SU-DHL-6 (cell line): ENCODE results near the gene ZPBP2.
"Not testable (repeated sequence)": the region's sequence is repeated elsewhere in the genome, so short reads cannot be mapped to it uniquely, and the experiment has no call there.

ENCODE experiments used
- H2AFZ ChIP-seq: fragments of 200-600 bp; sonication (generic); 2 replicates; pipeline ENCODE4 v1.6.1; 2014; ENCODE audit warnings: low read depth, mild to moderate bottlenecking, moderate library complexity, mixed read lengths, antibody characterized with exemption, low read length; ENCODE audit not compliant: severe bottlenecking
- H3F3A ChIP-seq: fragments of 200-600 bp; shearing (Covaris generic); 2 replicates; pipeline ENCODE4 v1.6.0; 2016; ENCODE audit warnings: antibody characterized with exemption, mild to moderate bottlenecking; ENCODE audit not compliant: insufficient read depth
- H3K27ac ChIP-seq: fragments of 200-600 bp; sonication (generic); 2 replicates; pipeline ENCODE4 v1.5.1; 2016; ENCODE audit warnings: low read depth, mild to moderate bottlenecking, low read length, moderate library complexity, mixed read lengths
- H3K27me3 ChIP-seq: fragments of 200-600 bp; sonication (generic), shearing (Covaris generic); 2 replicates; pipeline ENCODE4 v1.6.0; 2014; ENCODE audit warnings: mild to moderate bottlenecking, low read length
- H3K36me3 ChIP-seq: fragments of 200-600 bp; sonication (generic); 2 replicates; pipeline ENCODE4 v1.6.1; 2014; ENCODE audit warnings: mild to moderate bottlenecking, low read length, mixed read lengths
- H3K4me2 ChIP-seq: fragments of 300-600, 200-600 bp; shearing (Covaris generic), sonication (generic); 2 replicates; pipeline ENCODE4 v1.6.0; 2014; ENCODE audit warnings: low read length, low read depth, mild to moderate bottlenecking; ENCODE audit not compliant: poor library complexity, severe bottlenecking
- H3K4me3 ChIP-seq: fragments of 200-600 bp; sonication (generic); 2 replicates; pipeline ENCODE4 v1.5.1; 2014; ENCODE audit warnings: antibody characterized with exemption, low read length, mild to moderate bottlenecking, mixed read lengths; ENCODE audit not compliant: insufficient read depth, poor library complexity, severe bottlenecking
- H3K79me2 ChIP-seq: fragments of 200-600 bp; sonication (generic); 2 replicates; pipeline ENCODE4 v1.6.1; 2014; ENCODE audit warnings: mild to moderate bottlenecking, low read length, moderate library complexity; ENCODE audit not compliant: insufficient read depth
- H3K9ac ChIP-seq: fragments of 200-600 bp; sonication (generic); 2 replicates; pipeline ENCODE4 v1.7.0; 2014; ENCODE audit warnings: mild to moderate bottlenecking, low read length
- H3K9me2 ChIP-seq: fragments of 200-600 bp; sonication (generic); replicated peaks from 2 replicates; pipeline ENCODE4 v1.6.1; 2014; ENCODE audit warnings: low read length; ENCODE audit not compliant: insufficient read depth
- H3K9me3 ChIP-seq: fragments of 200-600 bp; sonication (generic); 2 replicates; pipeline ENCODE4 v1.6.1; 2014; ENCODE audit warnings: low read length, mixed read lengths; ENCODE audit not compliant: insufficient read depth
- H4K20me1 ChIP-seq: fragments of 200-600 bp; sonication (generic); 2 replicates; pipeline ENCODE4 v1.6.1; 2014; ENCODE audit warnings: low read depth, mild to moderate bottlenecking, antibody characterized with exemption, low read length, moderate library complexity, mixed read lengths
- CTCF ChIP-seq: fragments of 200-600 bp; sonication (generic); IDR thresholded peaks from one replicate; pipeline ENCODE4 v1.5.1; 2017; ENCODE audit warnings: antibody characterized with exemption, mild to moderate bottlenecking, low read length, moderate library complexity; ENCODE audit not compliant: insufficient read depth, poor library complexity, severe bottlenecking
- EZH2phosphoT487 ChIP-seq: fragments of 200-600 bp; sonication (generic), shearing (Covaris generic); conservative IDR thresholded peaks from 2 replicates; pipeline ENCODE4 v1.6.1; 2018; ENCODE audit warnings: mild to moderate bottlenecking, antibody characterized with exemption, low read length, moderate library complexity, mixed read lengths

Gene ZPBP2

GRCh38 chr17:39899215-39899614, 31.2 kb downstream of the ZPBP2 start:
- Histone ChIP-seq H3K27me3 (no peaks in the 10 kb centered on the region), H2AFZ (no peak overlapping the region), H3K9me3 (no peaks in the 10 kb centered on the region), H4K20me1 (no peaks in the 10 kb centered on the region), H3K36me3 (no peaks in the 10 kb centered on the region), H3K9ac (no peak overlapping the region), H3K79me2 (no peaks in the 10 kb centered on the region), H3K4me2 (no peak overlapping the region), H3K27ac (no peak overlapping the region), H3F3A (no peaks in the 10 kb centered on the region), H3K9me2 (no peaks in the 10 kb centered on the region), H3K4me3 (no peak overlapping the region)
- no peak for TF ChIP-seq CTCF

- not testable (repeated sequence) for H2AFZ ChIP-seq, H3K36me3 ChIP-seq, H3F3A ChIP-seq, H3K4me3 ChIP-seq, H3K9me2 ChIP-seq, H3K79me2 ChIP-seq, H4K20me1 ChIP-seq, H3K27ac ChIP-seq, H3K9ac ChIP-seq, H3K9me3 ChIP-seq, H3K4me2 ChIP-seq, H3K27me3 ChIP-seq
Measured at GRCh38 chr17:39902027-39902426, 34.0 kb downstream of the ZPBP2 start.

DNA sequence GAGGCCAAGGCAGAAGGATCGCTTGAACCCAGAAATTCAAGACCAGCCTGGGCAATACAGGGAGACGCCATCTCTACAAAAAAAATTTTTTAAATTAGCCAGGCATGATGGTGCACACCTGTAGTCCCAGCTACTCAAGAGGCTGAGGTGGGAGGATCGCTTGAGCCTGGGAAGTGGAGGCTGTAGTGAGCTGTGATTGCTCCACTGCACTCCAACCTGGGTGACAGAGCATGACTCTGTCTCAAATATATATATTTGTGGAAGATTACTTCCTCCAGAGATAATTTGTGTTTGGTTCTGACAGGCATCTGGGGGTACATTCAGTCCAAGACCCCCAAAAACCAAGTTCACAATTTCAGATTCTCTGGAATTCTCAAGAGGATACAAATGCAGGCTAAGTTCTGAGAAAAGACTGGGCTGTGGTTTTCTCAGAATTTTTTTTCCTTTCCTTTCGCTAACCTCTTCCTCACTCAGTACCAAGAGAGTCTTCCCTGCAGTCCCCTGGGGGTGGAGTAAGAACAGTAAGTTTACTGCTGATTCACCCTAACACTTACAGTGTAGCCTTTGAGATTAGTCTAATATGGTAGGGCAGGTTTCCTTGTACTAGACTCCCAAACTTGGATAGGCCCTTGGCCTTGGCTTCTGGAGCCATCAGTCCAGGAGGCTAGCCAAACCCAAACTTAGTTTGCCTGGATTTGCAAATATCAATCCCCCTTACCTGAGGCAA, 35.3 kb downstream of the ZPBP2 start:
- Histone ChIP-seq H3K4me2 (no peak overlapping the region), H3K27ac (no peak overlapping the region), H2AFZ (no peak overlapping the region), H3K27me3 (no peaks in the 10 kb centered on the region), H3K9ac (no peak overlapping the region), H3K4me3 (no peak overlapping the region), H3K9me3 (no peaks in the 10 kb centered on the region), H3F3A (no peaks in the 10 kb centered on the region), H3K79me2 (no peaks in the 10 kb centered on the region), H4K20me1 (no peaks in the 10 kb centered on the region), H3K9me2 (no peaks in the 10 kb centered on the region), H3K36me3 (no peaks in the 10 kb centered on the region)
- TF ChIP-seq EZH2phosphoT487 (no peak), CTCF (no peak)

GRCh38 chr17:39904990-39905288, 36.9 kb downstream of the ZPBP2 start:
- H3K4me3 ChIP-seq: no peak overlapping the region
- H3K79me2 ChIP-seq: no peaks in the 10 kb centered on the region
- H3K4me2 ChIP-seq: no peak overlapping the region
- H4K20me1 ChIP-seq: no peaks in the 10 kb centered on the region
- no peak overlapping the region for H3K27ac ChIP-seq
- H2AFZ ChIP-seq: no peak overlapping the region
- no peaks in the 10 kb centered on the region for H3F3A ChIP-seq
- H3K9me2 ChIP-seq: no peaks in the 10 kb centered on the region
- TF ChIP-seq CTCF (no peak), EZH2phosphoT487 (no peak)
- no peak overlapping the region for H3K9ac ChIP-seq
- H3K9me3 ChIP-seq: no peaks in the 10 kb centered on the region
- no peaks in the 10 kb centered on the region for H3K27me3 ChIP-seq
- H3K36me3 ChIP-seq: no peaks in the 10 kb centered on the region
